CD4-positive, alpha-beta T cell treated with Interleukin-6 at 100 ng/mL for 8 hours (primary cell): ENCODE data around the gene TRIM66.

ENCODE experiments used
- DNase-seq: peaks from one replicate; pipeline ENCODE4 v3.0.0-alpha.2; 2020; ENCODE audit warnings: mixed read lengths, low spot score

The TRIM66 gene

GRCh38 chr11:8605971-8606563 lies 76.4 kb downstream of the TRIM66 start:
- no peak for DNase-seq

- no peak for DNase-seq
Measured at GRCh38 chr11:8604078-8604723, 78.3 kb downstream of the TRIM66 start.

- DNase-seq, result no peak
Measured at GRCh38 chr11:8603696-8604077, 78.8 kb downstream of the TRIM66 start.

- no peak for DNase-seq
Measured at GRCh38 chr11:8601376-8602133, 80.9 kb downstream of the TRIM66 start.

GRCh38 chr11:8598506-8598905 lies 84.0 kb downstream of the TRIM66 start:
- no peak for DNase-seq

- DNase-seq, result no peak
Measured at GRCh38 chr11:8597182-8597581, 85.3 kb downstream of the TRIM66 start.

GRCh38 chr11:8596504-8597046 lies 85.9 kb downstream of the TRIM66 start:
- no peak for DNase-seq

- no peak for DNase-seq
Measured at GRCh38 chr11:8593935-8594909, 88.2 kb downstream of the TRIM66 start, which contains the start of gene STK33. Gene STK33 (minus strand): TSS chr11:8594228. CDS start chr11:8474905, 119,323 bp downstream.

GRCh38 chr11:8593455-8593854 lies 89.0 kb downstream of the TRIM66 start:
- no peak for DNase-seq

- DNase-seq, result no peak
Measured at GRCh38 chr11:8587915-8588314, 94.5 kb downstream of the TRIM66 start.

- no peak for DNase-seq
Measured at GRCh38 chr11:8586805-8587204, 95.7 kb downstream of the TRIM66 start.

- no peak for DNase-seq
Measured at GRCh38 chr11:8586184-8586583, 96.3 kb downstream of the TRIM66 start.

GRCh38 chr11:8584511-8584910 lies 98.0 kb downstream of the TRIM66 start:
- no peak for DNase-seq

GRCh38 chr11:8584082-8584481 lies 98.4 kb downstream of the TRIM66 start:
- DNase-seq, result no peak

GRCh38 chr11:8581300-8581699 lies 101.2 kb downstream of the TRIM66 start:
- DNase-seq, result no peak

GRCh38 chr11:8577791-8578581 lies 104.5 kb downstream of the TRIM66 start:
- no peak for DNase-seq

- DNase-seq, result no peak
Measured at GRCh38 chr11:8574798-8575197, 107.7 kb downstream of the TRIM66 start.

- no peak for DNase-seq
Measured at GRCh38 chr11:8573777-8574176, 108.7 kb downstream of the TRIM66 start.

GRCh38 chr11:8567602-8568198 lies 114.8 kb downstream of the TRIM66 start:
- DNase-seq, result no peak

- DNase-seq, result no peak
Measured at GRCh38 chr11:8566613-8567210, 115.8 kb downstream of the TRIM66 start.
